AG04450 (cell line): Measurements from ENCODE around the gene MAD1L1. TPM values are rescaled to one million over a fixed set of nuclear protein-coding genes. Genes with fewer than 3 reads are reported as not detected.

Experiments used
- CTCF ChIA-PET: fragments of 300-600, 350-600 bp; formaldehyde crosslinking; extraction: SDS; loops from one replicate; lab custom pipeline; 2022; ENCODE audit warnings: antibody characterized with exemption, inconsistent platforms; lab: Charles Lee
- POLR2A ChIA-PET: fragments of 350-600 bp; formaldehyde crosslinking; extraction: SDS; loops from one replicate; lab custom pipeline; 2021; ENCODE audit warnings: antibody characterized with exemption, inconsistent platforms; lab: Yijun Ruan, JAX
- DNase-seq: peaks from one replicate; pipeline ENCODE4 v3.0.0-alpha.2; 2011; ENCODE audit warnings: low read depth, low spot score
- H3K27ac ChIP-seq: one replicate; pipeline ENCODE4 v1.5.1; 2012; ENCODE audit warnings: low read depth, low read length, control low read depth
- H3K27me3 ChIP-seq: one replicate; pipeline ENCODE4 v1.6.0; 2012; ENCODE audit warnings: low read length; ENCODE audit not compliant: control insufficient read depth, insufficient read depth
- H3K4me3 ChIP-seq: 2 replicates; pipeline ENCODE4 v1.5.1; 2011; ENCODE audit warnings: mild to moderate bottlenecking, low read depth, low read length, control low read depth
- H3K9me3 ChIP-seq: 2 replicates; pipeline ENCODE4 v1.5.1; 2012; ENCODE audit warnings: low read length; ENCODE audit not compliant: control insufficient read depth, insufficient read depth
- polyA plus RNA-seq: library from polyadenylated mRNA; depleted of rRNA; stranded (reverse); fragments of >200 nt; gene quantifications from 2 replicates; pipeline ENCODE4 v1.2.3, GENCODE V29; 2011
- TF ChIP-seq, protein P1 (sequence below): IDR thresholded peaks from 2 replicates; pipeline ENCODE4 v1.5.1; 2011; ENCODE audit warnings: low read depth, low read length, control low read depth, inconsistent platforms

Gene MAD1L1
- polyA plus RNA-seq, 1 experiment, result 11.9 TPM

GRCh38 chr7:1959305-1959704 is 273.4 kb downstream of the MAD1L1 start:
- Histone ChIP-seq H3K9me3 (peaks cover 37% of the 10 kb centered on the region), H3K27me3 (no peaks in the 10 kb centered on the region), H3K27ac (no peak overlapping the region), H3K4me3 (no peak overlapping the region)
- POLR2A ChIA-PET, result no interaction called here
- no peak for DNase-seq
- TF ChIP-seq, protein P1, sequence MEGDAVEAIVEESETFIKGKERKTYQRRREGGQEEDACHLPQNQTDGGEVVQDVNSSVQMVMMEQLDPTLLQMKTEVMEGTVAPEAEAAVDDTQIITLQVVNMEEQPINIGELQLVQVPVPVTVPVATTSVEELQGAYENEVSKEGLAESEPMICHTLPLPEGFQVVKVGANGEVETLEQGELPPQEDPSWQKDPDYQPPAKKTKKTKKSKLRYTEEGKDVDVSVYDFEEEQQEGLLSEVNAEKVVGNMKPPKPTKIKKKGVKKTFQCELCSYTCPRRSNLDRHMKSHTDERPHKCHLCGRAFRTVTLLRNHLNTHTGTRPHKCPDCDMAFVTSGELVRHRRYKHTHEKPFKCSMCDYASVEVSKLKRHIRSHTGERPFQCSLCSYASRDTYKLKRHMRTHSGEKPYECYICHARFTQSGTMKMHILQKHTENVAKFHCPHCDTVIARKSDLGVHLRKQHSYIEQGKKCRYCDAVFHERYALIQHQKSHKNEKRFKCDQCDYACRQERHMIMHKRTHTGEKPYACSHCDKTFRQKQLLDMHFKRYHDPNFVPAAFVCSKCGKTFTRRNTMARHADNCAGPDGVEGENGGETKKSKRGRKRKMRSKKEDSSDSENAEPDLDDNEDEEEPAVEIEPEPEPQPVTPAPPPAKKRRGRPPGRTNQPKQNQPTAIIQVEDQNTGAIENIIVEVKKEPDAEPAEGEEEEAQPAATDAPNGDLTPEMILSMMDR, result no peak
- CTCF ChIA-PET, result interaction anchor here (0.7 kb wide), 1 partner anchor 389 kb away, joined by 3 read pairs; no protein-coding TSS in a partner anchor

- TF ChIP-seq, protein P1, result no peak
- POLR2A ChIA-PET, result no interaction called here
- no peak overlapping the region for H3K27ac ChIP-seq
- peaks cover 20% of the 10 kb centered on the region for H3K9me3 ChIP-seq
- no peak overlapping the region for H3K4me3 ChIP-seq
- H3K27me3 ChIP-seq, result no peaks in the 10 kb centered on the region
- no peak for DNase-seq
- CTCF ChIA-PET, result no interaction called here
These were observed 275.1 kb downstream of the MAD1L1 start for GRCh38 chr7:1957471-1958225.

DNA sequence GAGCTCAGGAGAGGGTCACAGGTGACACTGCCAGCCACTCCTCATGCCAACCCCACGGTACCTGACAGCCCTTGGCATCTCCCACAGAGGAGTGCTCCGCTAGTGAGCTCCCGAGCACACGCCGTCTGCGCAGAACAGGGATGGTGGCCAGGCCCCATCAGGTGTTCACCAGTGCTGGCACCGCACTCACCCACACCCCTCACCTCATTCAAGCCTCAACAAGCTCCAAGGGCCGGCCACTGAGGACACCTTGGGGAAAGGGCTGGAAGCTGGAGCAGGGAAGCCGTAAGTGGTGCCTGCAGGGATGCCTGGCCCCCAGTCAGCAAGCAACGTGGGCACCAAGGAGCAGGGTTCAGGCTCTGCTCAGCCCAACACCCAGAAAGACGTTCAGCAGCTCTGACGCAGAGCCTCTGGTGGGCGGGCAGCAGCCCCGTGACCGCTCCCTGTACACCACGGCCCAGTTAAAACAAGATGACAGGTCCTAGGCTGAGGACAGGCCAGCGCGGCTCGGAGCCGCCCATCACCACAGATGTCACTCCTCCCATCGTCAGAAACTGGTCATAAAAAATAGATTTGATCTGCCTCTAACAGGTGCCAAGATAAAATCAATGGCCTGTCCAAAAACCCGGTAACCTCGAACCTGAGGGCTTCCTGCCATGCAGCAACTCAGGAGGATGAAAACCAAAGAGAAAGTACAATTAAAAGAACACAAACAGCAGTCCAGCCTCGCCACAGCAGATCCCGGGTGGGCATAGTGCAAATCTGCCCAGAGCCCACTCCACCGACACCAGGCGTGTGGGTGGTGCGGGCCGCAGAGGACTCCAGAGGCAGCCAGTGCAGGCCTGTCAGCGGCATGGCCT is 275.9 kb downstream of the MAD1L1 start:
- no peak overlapping the region for H3K4me3 ChIP-seq
- TF ChIP-seq, protein P1, result no peak
- no peaks in the 10 kb centered on the region for H3K27me3 ChIP-seq
- ChIA-PET POLR2A (no interaction called here), CTCF (interaction anchor here (1.5 kb wide), 1 partner anchor 238 kb away, joined by 3 read pairs; no protein-coding TSS in a partner anchor)
- H3K9me3 ChIP-seq, result peaks cover 19% of the 10 kb centered on the region
- no peak overlapping the region for H3K27ac ChIP-seq
- no peak for DNase-seq

GRCh38 chr7:1956141-1956540 is 276.6 kb downstream of the MAD1L1 start:
- no peak for DNase-seq
- Histone ChIP-seq H3K27ac (no peak overlapping the region), H3K4me3 (no peak overlapping the region), H3K27me3 (no peaks in the 10 kb centered on the region), H3K9me3 (peaks cover 16% of the 10 kb centered on the region)
- ChIA-PET CTCF (interaction anchor here (1.5 kb wide), 1 partner anchor 239 kb away, joined by 3 read pairs; no protein-coding TSS in a partner anchor), POLR2A (no interaction called here)
- TF ChIP-seq, protein P1, result no peak
